Calu3 (cell line): ENCODE measurements around the gene TNRC6C. TPM values are rescaled to one million over a fixed set of nuclear protein-coding genes. Genes with fewer than 3 reads are reported as not detected.

Source experiments
- BruUV-seq: library from RNA; stranded (reverse); fragments of 400-500 nt; replicated peaks from 2 replicates; lab custom pipeline; 2021; lab: Mats Ljungman, UMichigan
- CTCF ChIA-PET: fragments of 300-600 bp; sonication (Branson Sonifier 250); formaldehyde crosslinking; loops from one replicate; lab custom pipeline; 2022; ENCODE audit warnings: antibody characterized with exemption; lab: Charles Lee
- DNase-seq: peaks from one replicate; pipeline ENCODE4 v3.0.0; 2022
- H3K27ac Mint-ChIP-seq: one replicate; pipeline ENCODE4 v1.8.0; 2022; ENCODE audit warnings: mixed read lengths; ENCODE audit not compliant: unreplicated experiment
- H3K27me3 Mint-ChIP-seq: one replicate; pipeline ENCODE4 v1.8.0; 2022; ENCODE audit warnings: mixed read lengths; ENCODE audit not compliant: unreplicated experiment
- H3K36me3 Mint-ChIP-seq: one replicate; pipeline ENCODE4 v1.8.0; 2022; ENCODE audit warnings: mild to moderate bottlenecking, moderate library complexity, mixed read lengths; ENCODE audit not compliant: insufficient read depth, unreplicated experiment
- H3K4me1 Mint-ChIP-seq: one replicate; pipeline ENCODE4 v1.8.0; 2022; ENCODE audit warnings: mild to moderate bottlenecking, low read depth, mixed read lengths; ENCODE audit not compliant: unreplicated experiment
- H3K4me3 Mint-ChIP-seq: one replicate; pipeline ENCODE4 v1.8.0; 2022; ENCODE audit warnings: mild to moderate bottlenecking, low read depth, moderate library complexity, mixed read lengths; ENCODE audit not compliant: unreplicated experiment
- H3K9me3 Mint-ChIP-seq: one replicate; pipeline ENCODE4 v1.8.0; 2022; ENCODE audit warnings: low read depth, mixed read lengths; ENCODE audit not compliant: unreplicated experiment
- intact Hi-C: fragments of 100-400 bp; cut with micrococcal nuclease; formaldehyde crosslinking; loops from one replicate; pipeline ENCODE4 v1.10.0; 2022; ENCODE audit not compliant: unreplicated experiment
- total RNA-seq: library from RNA; stranded (reverse); gene quantifications from 2 replicates; pipeline ENCODE4 v1.2.3, GENCODE V29; 2022
- TF ChIP-seq, protein P1 (sequence below): fragments of 200-600 bp; IDR thresholded peaks from one replicate; pipeline ENCODE4 v1.8.0; 2022; ENCODE audit warnings: antibody characterized with exemption; ENCODE audit not compliant: unreplicated experiment

TNRC6C gene
- total RNA-seq, 1 experiment from 2014 or later = 18.2 TPM

DNA sequence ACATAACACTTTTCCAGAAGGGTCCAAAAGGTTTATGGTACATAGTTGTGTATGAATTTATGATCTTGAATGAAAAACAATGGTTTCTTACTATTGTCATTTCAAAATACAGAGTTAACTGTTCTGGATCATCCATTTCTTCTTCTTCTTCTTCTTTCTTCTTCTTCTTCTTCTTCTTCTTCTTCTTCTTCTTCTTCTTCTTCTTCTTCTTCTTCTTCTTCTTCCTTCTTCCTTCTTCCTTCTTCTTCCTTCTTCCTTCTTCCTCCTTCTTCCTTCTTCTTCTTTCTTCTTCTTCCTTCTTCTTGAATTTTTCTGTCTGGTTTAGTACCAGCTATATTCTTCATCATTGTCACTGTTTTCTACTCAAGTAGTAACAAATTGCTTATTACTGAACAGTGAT, 47.8 kb downstream of the TNRC6C start:
- BruUV-seq = no TSS peak
- intact Hi-C loops = no loop called here
- TF ChIP-seq, protein P1, sequence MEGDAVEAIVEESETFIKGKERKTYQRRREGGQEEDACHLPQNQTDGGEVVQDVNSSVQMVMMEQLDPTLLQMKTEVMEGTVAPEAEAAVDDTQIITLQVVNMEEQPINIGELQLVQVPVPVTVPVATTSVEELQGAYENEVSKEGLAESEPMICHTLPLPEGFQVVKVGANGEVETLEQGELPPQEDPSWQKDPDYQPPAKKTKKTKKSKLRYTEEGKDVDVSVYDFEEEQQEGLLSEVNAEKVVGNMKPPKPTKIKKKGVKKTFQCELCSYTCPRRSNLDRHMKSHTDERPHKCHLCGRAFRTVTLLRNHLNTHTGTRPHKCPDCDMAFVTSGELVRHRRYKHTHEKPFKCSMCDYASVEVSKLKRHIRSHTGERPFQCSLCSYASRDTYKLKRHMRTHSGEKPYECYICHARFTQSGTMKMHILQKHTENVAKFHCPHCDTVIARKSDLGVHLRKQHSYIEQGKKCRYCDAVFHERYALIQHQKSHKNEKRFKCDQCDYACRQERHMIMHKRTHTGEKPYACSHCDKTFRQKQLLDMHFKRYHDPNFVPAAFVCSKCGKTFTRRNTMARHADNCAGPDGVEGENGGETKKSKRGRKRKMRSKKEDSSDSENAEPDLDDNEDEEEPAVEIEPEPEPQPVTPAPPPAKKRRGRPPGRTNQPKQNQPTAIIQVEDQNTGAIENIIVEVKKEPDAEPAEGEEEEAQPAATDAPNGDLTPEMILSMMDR = no peak
- Mint-ChIP-seq H3K4me3 (no peak overlapping the region), H3K27me3 (no peaks in the 10 kb centered on the region), H3K9me3 (no peaks in the 10 kb centered on the region), H3K27ac (no peak overlapping the region), H3K4me1 (no peaks in the 10 kb centered on the region), H3K36me3 (no peaks in the 10 kb centered on the region)
- CTCF ChIA-PET = no interaction called here
- DNase-seq = no peak

DNA sequence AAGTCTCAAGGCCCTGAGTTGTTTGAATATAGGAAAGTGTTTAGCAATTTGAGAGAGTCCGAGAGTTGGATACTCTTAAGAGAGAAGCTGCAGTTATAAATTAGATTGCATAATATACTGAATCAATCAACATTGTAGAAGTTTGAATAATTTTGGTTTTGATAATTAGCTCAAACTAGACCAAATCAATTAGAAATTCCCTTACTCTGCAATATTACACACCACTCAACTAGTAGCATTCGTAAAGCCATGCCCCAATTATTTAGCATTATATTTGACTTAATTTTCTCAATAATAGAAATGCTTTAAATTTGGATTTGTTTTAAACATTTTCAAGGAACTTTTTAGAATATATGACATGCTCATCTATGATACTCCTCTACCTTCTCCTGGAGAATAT, 49.1 kb downstream of the TNRC6C start:
- intact Hi-C loops = no loop called here
- H3K4me3 Mint-ChIP-seq = no peak overlapping the region
- no TSS peak for BruUV-seq
- no peaks in the 10 kb centered on the region for H3K4me1 Mint-ChIP-seq
- CTCF ChIA-PET = interaction anchor here (0.7 kb wide), 1 partner anchor 14 kb away, joined by 3 read pairs; no protein-coding TSS in a partner anchor
- no peaks in the 10 kb centered on the region for H3K36me3 Mint-ChIP-seq
- TF ChIP-seq, protein P1 = no peak
- no peak overlapping the region for H3K27ac Mint-ChIP-seq
- H3K27me3 Mint-ChIP-seq = no peaks in the 10 kb centered on the region
- H3K9me3 Mint-ChIP-seq = no peaks in the 10 kb centered on the region
- DNase-seq = no peak

DNA sequence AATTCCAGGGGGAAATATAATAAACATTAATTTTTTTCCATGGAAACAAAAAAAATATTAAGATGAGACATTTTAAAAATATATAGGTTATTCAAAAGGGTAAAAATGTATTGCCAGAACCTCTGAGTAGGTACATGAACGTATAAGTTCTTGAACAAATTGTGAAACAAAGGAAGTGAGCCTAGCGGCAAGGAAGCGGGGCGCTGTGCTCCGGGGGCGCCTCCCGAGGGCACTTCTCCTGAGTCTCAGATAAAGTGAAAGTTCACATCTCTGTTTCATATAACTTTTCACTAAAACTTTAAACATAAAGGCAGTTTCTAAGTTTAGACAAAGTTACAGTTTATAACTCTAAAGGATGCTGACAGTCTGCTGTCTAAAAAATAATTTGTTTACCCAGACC, 52.3 kb downstream of the TNRC6C start:
- no TSS peak for BruUV-seq
- Mint-ChIP-seq H3K36me3 (no peaks in the 10 kb centered on the region), H3K9me3 (no peaks in the 10 kb centered on the region), H3K4me1 (no peaks in the 10 kb centered on the region), H3K27me3 (no peaks in the 10 kb centered on the region), H3K4me3 (no peak overlapping the region), H3K27ac (no peak overlapping the region)
- DNase-seq = no peak
- CTCF ChIA-PET = no interaction called here
- intact Hi-C loops = loop anchor here (10.0 kb wide), 1 partner anchor 466 kb away; no protein-coding TSS in a partner anchor
- TF ChIP-seq, protein P1 = no peak

DNA sequence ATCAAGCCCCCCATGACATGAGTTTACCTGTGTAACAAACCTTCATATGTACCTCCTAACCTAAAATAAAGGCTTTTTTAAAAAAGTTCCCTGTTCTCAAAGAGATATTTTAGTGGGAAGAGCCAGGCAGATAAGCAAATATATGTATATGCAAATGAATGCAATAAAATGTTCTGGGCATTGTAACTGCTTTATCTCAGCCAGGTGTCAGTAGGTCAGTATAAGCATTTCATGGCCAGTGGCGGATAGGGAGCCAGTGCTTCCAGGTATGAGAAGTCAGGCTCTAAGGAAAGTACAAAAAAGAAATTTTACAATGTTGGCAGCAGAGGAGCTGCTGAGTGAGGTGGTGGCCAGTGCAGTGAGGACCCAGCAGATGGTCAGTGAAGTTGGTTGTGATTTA, 53.9 kb downstream of the TNRC6C start:
- H3K27ac Mint-ChIP-seq = no peak overlapping the region
- no peaks in the 10 kb centered on the region for H3K9me3 Mint-ChIP-seq
- BruUV-seq = no TSS peak
- CTCF ChIA-PET = no interaction called here
- no peaks in the 10 kb centered on the region for H3K36me3 Mint-ChIP-seq
- H3K27me3 Mint-ChIP-seq = no peaks in the 10 kb centered on the region
- no peak overlapping the region for H3K4me3 Mint-ChIP-seq
- TF ChIP-seq, protein P1 = no peak
- no peaks in the 10 kb centered on the region for H3K4me1 Mint-ChIP-seq
- DNase-seq = no peak
- intact Hi-C loops = loop anchor here (10.0 kb wide), 1 partner anchor 468 kb away; no protein-coding TSS in a partner anchor
